ENCODE measurements around the gene WFIKKN1.

WFIKKN1 gene, protein sequence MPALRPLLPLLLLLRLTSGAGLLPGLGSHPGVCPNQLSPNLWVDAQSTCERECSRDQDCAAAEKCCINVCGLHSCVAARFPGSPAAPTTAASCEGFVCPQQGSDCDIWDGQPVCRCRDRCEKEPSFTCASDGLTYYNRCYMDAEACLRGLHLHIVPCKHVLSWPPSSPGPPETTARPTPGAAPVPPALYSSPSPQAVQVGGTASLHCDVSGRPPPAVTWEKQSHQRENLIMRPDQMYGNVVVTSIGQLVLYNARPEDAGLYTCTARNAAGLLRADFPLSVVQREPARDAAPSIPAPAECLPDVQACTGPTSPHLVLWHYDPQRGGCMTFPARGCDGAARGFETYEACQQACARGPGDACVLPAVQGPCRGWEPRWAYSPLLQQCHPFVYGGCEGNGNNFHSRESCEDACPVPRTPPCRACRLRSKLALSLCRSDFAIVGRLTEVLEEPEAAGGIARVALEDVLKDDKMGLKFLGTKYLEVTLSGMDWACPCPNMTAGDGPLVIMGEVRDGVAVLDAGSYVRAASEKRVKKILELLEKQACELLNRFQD

DNA sequence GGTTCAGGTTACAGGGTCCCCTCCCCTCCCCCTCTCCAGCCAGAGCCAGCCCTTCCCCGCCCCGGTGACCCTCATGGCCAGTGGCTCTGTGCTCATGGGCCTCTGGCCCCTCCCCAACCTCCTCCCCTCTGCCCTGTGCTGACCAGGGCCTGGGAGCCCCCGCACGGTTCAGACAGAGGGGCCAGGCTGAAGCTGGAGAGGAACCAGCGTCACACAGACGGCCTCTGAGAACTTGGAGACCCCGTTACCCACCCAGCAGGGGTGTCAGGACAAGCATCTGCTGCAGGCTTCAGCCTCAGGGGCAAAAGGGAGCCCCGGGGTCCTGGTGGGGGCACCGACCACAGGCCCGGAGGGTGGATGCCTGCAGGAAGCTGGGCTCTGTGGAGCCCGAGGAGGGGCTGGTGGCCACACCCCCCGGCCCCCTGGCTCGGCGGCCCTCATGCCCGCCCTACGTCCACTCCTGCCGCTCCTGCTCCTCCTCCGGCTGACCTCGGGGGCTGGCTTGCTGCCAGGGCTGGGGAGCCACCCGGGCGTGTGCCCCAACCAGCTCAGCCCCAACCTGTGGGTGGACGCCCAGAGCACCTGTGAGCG lies at the start of gene WFIKKN1:
Gene WFIKKN1 (plus strand): TSS at position 171 of the 591 bp plus-strand sequence. CDS start 269 bp downstream, at position 440.
- FAIRE-seq (no peak), DNase-seq (ENCODE audit: insufficient read length, low spot score) (no peak)

DNA sequence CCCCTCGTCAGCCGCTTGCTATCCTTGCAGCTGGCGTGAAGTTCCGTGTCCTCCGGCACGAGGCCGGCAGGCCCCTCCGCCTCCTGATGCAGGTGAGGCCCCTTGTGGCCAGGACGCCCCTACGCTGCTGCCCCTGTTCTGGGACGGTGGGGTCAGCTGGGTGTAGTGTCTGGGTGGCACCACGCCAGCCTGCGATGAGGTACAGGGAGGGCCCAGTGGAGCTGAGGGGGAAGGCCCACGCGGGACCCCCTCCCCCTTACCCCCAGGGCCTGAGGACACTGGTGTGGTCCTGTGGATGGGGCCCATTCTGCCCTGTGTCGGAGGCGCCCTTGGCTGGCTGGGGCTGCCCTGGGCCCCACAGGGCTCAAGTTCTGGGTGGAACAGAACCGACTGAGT lies 48.6 kb upstream of the WFIKKN1 start:
- FAIRE-seq = no peak
- no peak for TF ChIP-seq POLR2A (IDR thresholded peaks at IDR 0.05; ENCODE audit: low read depth, low read length)
- no peak for DNase-seq (ENCODE audit: insufficient read length, low spot score)

More for the DNA sequence above, at the start of gene WFIKKN1:
- no peak for TF ChIP-seq POLR2A (IDR thresholded peaks at IDR 0.05; ENCODE audit: low read depth, low read length)

DNA sequence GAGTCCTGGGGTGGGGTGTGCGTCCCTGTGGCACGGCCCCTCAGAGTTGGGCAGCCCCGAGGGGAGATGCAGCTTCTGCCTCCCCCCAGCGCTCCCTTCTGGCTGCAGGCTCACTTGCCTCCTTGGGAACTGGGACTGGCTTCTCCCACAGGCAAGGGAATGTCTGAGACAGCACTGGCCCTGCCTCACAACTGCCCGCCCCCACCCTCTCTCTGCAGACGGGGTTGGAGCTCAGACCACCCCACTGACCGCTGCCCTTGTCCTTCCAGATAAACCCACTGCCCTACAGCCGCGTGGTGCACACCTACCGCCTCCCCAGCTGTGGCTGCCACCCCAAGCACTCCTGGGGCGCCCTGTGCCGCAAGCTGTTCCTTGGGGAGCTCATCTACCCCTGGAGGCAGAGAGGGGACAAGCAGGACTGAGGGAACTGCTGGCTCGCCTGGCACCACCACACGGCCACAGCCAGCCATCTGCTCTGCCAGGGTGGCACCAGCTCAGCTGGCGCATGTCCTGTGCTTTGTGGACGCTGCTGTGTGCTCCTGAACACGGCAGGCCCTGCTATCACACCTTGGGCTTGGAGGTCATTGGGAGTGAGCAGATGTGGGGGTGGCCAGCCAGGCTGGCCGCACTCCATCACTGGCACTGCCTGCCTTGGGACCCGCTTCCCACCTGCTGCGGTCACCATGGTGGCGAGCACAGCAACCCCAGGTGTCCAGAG lies 48.0 kb upstream of the WFIKKN1 start:
- DNase-seq (ENCODE audit: insufficient read length, low spot score) = no peak
- TF ChIP-seq POLR2A (IDR thresholded peaks at IDR 0.05; ENCODE audit: low read depth, low read length) = no peak
- no peak for FAIRE-seq

DNA sequence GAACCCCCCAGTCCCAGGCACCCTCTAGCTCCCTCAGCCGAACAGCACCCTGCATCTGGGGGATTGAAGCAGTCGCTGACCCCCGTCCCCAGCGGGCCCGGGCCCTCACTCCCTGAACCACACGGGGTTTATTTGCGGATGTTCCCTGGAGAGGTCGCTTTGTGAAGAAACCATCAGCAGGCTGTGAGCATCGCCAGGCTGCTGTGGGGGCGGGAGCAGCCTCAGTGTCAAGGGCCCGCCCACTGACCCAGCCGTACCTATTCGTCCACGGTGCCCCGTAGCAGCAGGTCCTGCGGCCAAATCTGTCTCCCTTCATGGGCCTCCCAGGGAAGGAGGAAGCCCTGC lies 47.3 kb upstream of the WFIKKN1 start:
- FAIRE-seq = no peak
- no peak for TF ChIP-seq POLR2A (IDR thresholded peaks at IDR 0.05; ENCODE audit: low read depth, low read length)
- DNase-seq (ENCODE audit: insufficient read length, low spot score) = no peak

DNA sequence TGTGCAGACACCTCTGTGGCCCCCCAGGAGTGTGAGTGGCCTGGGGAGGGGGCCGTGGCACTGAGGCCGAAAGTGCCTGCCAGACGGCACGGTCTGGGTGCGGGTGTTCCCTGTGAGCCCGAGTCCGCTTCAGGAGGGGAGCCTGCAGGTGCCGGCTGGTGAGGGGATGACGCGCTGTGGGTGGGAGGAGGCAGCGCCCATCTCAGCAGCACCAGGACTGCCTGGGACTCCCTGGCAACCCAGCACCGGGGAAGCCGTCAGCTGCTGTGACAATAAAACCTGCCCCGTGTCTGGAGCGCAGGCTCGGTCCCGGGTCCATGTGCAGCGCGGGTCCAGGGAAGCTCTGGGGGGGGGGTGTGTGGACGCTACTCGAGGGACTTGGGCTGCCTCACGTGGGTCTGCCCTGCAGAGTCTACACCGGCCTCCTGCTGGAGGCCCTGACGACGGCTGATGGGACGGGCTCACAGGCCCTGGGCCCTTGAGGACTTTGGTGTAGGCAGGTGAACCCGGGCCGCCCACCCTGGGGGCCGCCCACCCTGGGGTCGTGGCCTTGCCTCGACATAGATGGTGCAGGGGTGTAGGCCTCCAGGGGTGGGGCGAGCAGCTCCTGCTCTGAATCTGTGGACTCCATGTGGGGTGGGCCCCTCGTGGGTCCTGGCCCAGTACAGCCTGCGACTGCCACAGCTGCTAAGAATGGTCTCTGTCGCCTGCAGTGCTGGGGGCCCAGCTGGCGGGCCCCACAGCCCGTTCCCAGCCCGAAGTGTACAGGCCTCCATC lies 46.8 kb upstream of the WFIKKN1 start:
- no peak for DNase-seq (ENCODE audit: insufficient read length, low spot score)
- no peak for FAIRE-seq
- no peak for TF ChIP-seq POLR2A (IDR thresholded peaks at IDR 0.05; ENCODE audit: low read depth, low read length)

DNA sequence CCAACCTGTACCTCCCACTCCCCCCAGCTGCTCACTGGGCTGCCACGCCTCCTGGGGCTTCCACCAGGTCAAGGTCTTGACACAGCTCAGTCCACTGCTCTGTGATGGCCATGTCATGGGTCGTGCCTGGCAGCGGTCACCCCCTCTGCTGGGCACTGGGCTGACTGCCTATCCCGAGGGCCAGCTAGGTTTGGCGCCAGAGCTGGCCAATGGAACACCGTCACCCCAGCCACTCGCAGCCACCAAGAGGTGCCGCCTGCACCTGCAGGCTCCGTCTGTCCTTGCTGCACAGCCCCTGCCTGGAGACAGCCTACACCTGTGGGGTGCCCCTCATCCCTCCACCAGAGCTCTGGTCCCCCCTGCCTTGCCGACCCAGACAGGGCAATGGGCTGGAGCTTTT lies 45.4 kb upstream of the WFIKKN1 start:
- FAIRE-seq = no peak
- DNase-seq (ENCODE audit: insufficient read length, low spot score) = no peak
- TF ChIP-seq POLR2A (IDR thresholded peaks at IDR 0.05; ENCODE audit: low read depth, low read length) = no peak

DNA sequence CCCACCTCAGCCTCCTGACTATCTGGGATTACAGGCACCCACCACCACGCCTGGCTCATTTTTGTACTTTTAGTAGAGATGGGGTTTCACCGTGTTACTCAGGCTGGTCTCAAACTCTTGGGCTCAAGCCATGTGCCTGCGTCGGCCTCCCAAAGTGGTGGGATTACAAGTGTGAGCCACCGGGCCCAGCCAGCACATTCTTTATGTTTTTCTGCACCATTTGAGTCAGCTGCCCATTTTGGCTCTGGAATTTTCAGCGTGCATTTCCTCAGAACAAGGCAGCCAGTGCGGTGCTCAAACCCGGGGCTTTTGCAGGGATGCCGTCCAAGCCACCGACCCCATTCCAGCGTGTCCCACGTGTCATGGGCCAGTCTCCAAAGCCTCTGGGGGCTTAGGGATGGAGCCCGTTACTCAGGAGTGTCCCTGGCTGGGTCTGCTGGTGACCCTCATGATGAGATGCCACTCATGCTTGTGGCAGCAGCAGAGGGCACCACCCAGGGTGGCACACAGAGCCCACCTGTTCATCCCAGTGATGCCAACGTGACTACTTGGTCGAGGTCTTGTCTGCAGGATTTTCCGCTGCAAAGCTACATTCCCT lies 44.6 kb upstream of the WFIKKN1 start:
- peak; percentile 17; the same call in 1 of the 2 replicates for TF ChIP-seq POLR2A (IDR thresholded peaks at IDR 0.05; ENCODE audit: low read depth, low read length)
- DNase-seq (ENCODE audit: insufficient read length, low spot score) = no peak
- FAIRE-seq = no peak

DNA sequence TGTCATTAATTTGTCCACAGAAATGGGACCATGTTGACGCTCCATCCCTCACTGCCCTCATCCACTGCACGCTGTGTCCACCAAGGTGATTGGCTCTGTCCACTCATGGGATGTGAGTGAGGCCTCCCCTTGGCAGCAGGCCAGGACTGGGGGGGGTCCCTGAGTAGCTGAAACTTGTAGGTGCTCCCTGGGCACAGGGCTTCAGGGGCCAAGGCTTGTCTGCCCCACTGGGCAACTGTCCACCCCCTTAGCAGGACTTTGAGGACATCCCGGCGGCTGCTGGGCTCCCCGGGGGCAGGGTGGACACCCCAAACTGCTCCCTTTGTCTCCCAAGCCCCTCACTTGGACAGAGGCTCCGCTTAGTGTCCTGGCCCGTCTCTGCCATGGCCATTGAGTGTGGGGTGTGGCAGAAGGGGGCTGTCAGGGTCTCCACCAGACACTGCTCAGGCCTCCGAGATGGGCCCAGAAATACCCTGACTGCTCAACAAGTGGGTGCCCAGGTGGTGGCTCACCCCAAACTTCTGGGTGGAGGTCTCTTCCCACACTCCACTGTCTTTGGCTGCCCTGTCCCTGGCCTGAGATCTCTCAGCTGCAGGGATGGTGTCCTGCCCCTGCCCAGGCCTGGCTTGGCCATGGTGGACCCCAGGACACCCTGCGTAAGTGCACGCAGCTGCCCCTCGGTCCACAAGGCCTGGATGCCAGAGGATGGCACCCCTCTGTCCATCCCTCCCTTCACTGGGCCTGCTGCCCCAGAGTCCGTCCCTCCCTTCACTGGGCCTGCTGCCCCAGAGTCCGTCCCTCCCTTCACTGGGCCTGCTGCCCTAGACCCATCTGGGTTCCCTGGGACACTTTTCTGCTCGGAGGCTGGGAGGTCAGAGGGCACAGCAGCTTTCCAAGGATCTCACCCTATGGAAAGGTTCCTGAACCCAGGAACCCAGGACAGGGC lies 43.9 kb upstream of the WFIKKN1 start:
- peak; percentile 29; the same call in 1 of the 2 replicates for TF ChIP-seq POLR2A (IDR thresholded peaks at IDR 0.05; ENCODE audit: low read depth, low read length)
- DNase-seq (ENCODE audit: insufficient read length, low spot score) = no peak

DNA sequence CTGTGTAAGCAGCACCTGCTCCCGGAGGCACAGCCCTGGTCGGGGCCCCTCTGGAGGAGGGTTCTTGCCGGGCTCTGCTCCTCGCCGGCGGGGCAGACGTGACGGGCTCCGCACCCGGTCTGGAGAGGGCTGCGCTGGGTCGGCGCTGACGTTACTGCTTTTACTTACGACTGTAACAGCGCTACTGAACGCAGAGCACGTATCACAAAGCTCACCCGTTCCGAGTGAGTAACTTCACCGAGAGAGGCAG lies 42.2 kb upstream of the WFIKKN1 start:
- no peak for FAIRE-seq
- DNase-seq (ENCODE audit: insufficient read length, low spot score) = no peak

More for the DNA sequence above, 43.9 kb upstream of the WFIKKN1 start:
- no peak for FAIRE-seq

DNA sequence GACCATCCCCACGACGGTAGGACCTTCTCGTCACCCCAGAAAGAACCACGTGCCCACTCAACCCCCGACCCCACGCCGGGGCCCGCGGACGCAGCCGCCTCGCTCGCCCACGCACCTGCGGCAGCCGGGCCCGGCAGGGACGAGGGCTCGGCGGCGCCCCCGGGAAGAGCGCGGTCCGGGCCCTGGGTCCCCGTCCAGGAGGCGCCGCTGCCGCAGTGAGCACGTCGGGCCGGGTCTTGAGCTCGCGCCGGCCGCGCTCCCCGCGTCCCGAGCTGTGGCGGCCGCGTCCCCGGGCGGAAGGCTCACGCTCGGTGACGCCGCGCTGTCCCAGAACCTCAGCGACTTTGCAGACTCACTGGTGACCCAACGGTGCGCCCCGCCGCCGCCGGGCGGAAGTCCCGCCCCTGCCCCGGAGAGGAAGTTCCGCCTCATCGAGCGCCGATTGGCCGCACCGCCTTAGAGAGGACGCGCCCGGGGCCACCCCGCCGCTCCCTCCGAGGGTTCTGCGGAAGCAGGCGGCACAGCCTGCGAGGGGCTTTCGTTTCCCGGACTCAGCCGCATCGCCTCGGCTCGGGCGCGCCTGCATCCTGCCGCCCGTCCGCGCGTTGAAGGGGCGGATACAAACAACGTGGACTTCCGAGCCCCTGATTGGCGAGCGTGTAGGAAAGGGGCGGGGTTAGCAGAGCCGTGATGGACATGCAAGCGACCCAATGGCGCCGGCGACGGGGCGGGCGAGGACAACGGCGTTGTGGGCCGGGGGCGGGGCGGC lies 41.7 kb upstream of the WFIKKN1 start:
- TF ChIP-seq POLR2A (IDR thresholded peaks at IDR 0.05; ENCODE audit: low read depth, low read length) = peak; percentile 86
- DNase-seq (ENCODE audit: insufficient read length, low spot score) (peak; percentile 88), FAIRE-seq (no peak)

More for the DNA sequence above, 42.2 kb upstream of the WFIKKN1 start:
- peak; percentile 5; the same call in 1 of the 2 replicates for TF ChIP-seq POLR2A (IDR thresholded peaks at IDR 0.05; ENCODE audit: low read depth, low read length)

DNA sequence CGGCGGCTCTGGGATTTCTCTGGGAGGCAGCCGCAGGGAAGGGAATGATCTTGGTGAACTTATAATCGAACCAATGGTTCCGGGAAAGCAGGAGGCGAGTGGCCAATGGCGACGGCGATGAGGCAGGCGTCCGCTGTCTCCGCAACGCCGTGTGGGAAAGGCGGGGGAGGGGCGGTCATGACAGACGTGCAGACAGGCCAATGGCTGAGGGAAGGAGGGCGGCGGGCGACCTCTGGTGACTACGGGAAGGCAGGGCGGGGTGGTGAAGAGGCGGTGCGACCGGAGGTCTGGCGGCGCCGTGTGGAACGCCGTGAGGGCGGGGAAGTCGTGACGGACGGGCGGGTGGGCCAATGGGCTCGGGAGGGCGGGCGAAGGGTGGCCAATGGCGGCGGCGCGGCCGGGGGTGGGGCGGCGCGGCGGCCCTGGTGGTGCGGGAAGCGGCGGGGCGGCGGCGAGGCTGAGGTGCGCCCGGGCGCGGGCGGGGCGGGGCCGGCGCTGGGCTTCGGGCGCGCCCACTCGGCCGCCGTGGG lies 41.1 kb upstream of the WFIKKN1 start, which contains the start of gene RAB40C:
Gene RAB40C (plus strand): TSS at position 409 of the 530 bp plus-strand sequence. CDS start 226 bp downstream, outside the sequence.
- FAIRE-seq (no peak), DNase-seq (ENCODE audit: insufficient read length, low spot score) (peak; percentile 99)
- TF ChIP-seq POLR2A (IDR thresholded peaks at IDR 0.05; ENCODE audit: low read depth, low read length) = peak; percentile 52
